ENCODE data around the gene FA2H. TPM values are rescaled to one million over a fixed set of nuclear protein-coding genes. Genes with fewer than 3 reads are reported as not detected.
A peak's percentile ranks its signal among the peaks of the same experiment; 100 is the strongest.
"Not testable (repeated sequence)": the region's sequence is repeated elsewhere in the genome, so short reads cannot be mapped to it uniquely, and the experiment has no call there.

Gene FA2H
- total and polyA plus RNA-seq, 10 of the 15 experiments (the other 5 are each of a cell fraction or from before 2014, with no cell fraction given), result 0.05 to 0.73 (median 0.51) TPM; not detected in 3

DNA sequence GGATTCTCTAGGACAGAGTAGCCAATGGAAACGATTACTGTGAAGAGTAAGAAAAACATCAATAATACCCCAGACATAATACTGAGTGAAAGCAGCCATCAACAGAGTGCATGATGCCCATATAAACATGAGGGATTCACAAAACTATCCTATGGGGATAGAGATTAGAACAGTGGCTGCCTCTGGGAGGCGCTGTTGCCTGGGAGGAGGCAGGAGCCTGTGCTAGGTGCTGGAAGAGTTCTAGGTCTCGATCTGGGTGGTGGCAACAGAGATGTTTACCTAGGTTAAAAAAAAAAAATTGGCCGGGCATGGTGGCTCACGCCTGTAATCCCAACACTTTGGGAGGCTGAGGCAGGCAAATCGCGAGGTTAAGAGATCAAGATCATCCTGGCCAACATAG is 7.9 kb downstream of the FA2H start:
- no peak for FAIRE-seq
- WGBS (ENCODE audit: insufficient coverage, insufficient replicate concordance, low lambda C conversion rate, missing lambda C conversion rate), result 45% methylated on average over 7 of the region's 7 CpGs
- RAD21 ChIA-PET (ENCODE audit: unreplicated experiment), result interaction anchor here (1.6 kb wide), 1 partner anchor 96 kb away, joined by 3 read pairs; no protein-coding TSS in a partner anchor
- Histone ChIP-seq H3K4me2 (ENCODE audit: control insufficient read depth, insufficient read depth) (no peak overlapping the region), H3K4me1 (ENCODE audit: control insufficient read depth, insufficient read depth, low read length) (peaks cover 10% of the 10 kb centered on the region), H4K20me1 (ENCODE audit: control insufficient read depth, insufficient read depth) (no peaks in the 10 kb centered on the region), H3K4me3 (no peak overlapping the region), H3K27me3 (replicated peaks in 1 of 2; ENCODE audit: control insufficient read depth in 2 of 2, insufficient read depth in 2 of 2, low read length in 1 of 2) (no peaks in the 10 kb centered on the region; a peak in 1 of 4 replicates), H3K36me3 (ENCODE audit: control insufficient read depth in 2 of 2, insufficient read depth in 2 of 2, low read length in 1 of 2) (no peaks in the 10 kb centered on the region), H3K27ac (ENCODE audit: control insufficient read depth, insufficient read depth) (no peak overlapping the region), H2AFZ (ENCODE audit: control insufficient read depth, low read depth, low read length) (no peak overlapping the region), H3K9ac (ENCODE audit: control insufficient read depth, insufficient read depth, low read length) (no peak overlapping the region), H3K79me2 (ENCODE audit: control insufficient read depth, insufficient read depth, low read length) (no peaks in the 10 kb centered on the region), H3K9me3 (replicated peaks; ENCODE audit: control insufficient read depth, insufficient read depth, low read length) (no peaks in the 10 kb centered on the region; the same call in 2 of the 3 replicates)
- no TSS peak for BruUV-seq (replicated peaks)
- in situ Hi-C loops (cut with MboI) (no loop called here), intact Hi-C loops (cut with micrococcal nuclease; ENCODE audit: unreplicated experiment) (no loop called here)
- no peak for DNase-seq (ENCODE audit: low read depth, low spot score)
- no peak; the same call in 2 of the 3 replicates for ATAC-seq
- SMC1A ChIA-PET (ENCODE audit: uncharacterized antibody, unreplicated experiment), result interaction anchor here (0.7 to 1.6 kb wide), 3 partner anchors 8 to 96 kb away, joined by 3 to 5 read pairs (median 3); no protein-coding TSS in a partner anchor
- CTCF ChIA-PET, result interaction anchor here (0.7 to 2.0 kb wide), 2 partner anchors 96 to 619 kb away, joined by 3 to 8 read pairs; no protein-coding TSS in a partner anchor
- POLR2A ChIA-PET, result no interaction called here
- TF ChIP-seq PML (IDR thresholded peaks at IDR 0.05; ENCODE audit: low read length), result no peak
- peak in 2 of 3 experiments; percentile 6 to 35; a peak in 2 of 6 replicates for TF ChIP-seq CTCF (IDR thresholded peaks at IDR 0.05 in 2 of 3, conservative IDR thresholded peaks at IDR 0.05 in 1 of 3; ENCODE audit: control insufficient read depth in 2 of 3, extremely low read depth in 1 of 3, insufficient read depth in 1 of 3, low read depth in 3 of 3, low read length in 3 of 3)

DNA sequence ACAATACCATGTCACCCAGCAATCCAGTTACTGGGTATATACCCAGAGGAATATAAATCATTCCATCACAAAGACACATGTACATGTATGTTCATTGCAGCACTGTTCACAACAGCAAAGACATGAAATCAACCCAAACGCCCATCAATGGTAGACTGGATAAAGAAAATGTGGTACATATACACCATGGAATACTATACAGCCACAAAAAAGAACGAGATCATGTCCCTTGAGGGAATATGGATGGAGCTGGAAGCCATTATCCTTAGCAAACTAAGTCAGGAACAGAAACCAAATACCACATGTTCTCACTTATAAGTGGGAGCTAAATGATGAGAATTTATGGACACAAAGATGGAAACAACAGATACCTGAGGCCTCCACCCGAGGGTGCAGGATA is 10.4 kb downstream of the FA2H start:
- FAIRE-seq; H2AFZ ChIP-seq (ENCODE audit: control insufficient read depth, low read depth, low read length); H3K27me3 ChIP-seq (replicated peaks in 1 of 2; ENCODE audit: control insufficient read depth in 2 of 2, insufficient read depth in 2 of 2, low read length in 1 of 2); RAD21 ChIA-PET (ENCODE audit: unreplicated experiment); POLR2A ChIA-PET; DNase-seq (ENCODE audit: low read depth, low spot score); H3K4me2 ChIP-seq (ENCODE audit: control insufficient read depth, insufficient read depth); H4K20me1 ChIP-seq (ENCODE audit: control insufficient read depth, insufficient read depth); H3K27ac ChIP-seq (ENCODE audit: control insufficient read depth, insufficient read depth); H3K79me2 ChIP-seq (ENCODE audit: control insufficient read depth, insufficient read depth, low read length); H3K4me3 ChIP-seq; ATAC-seq; H3K9me3 ChIP-seq (replicated peaks; ENCODE audit: control insufficient read depth, insufficient read depth, low read length); BruUV-seq (replicated peaks); in situ Hi-C loops (cut with MboI); SMC1A ChIA-PET (ENCODE audit: uncharacterized antibody, unreplicated experiment); H3K36me3 ChIP-seq (ENCODE audit: control insufficient read depth in 2 of 2, insufficient read depth in 2 of 2, low read length in 1 of 2); H3K4me1 ChIP-seq (ENCODE audit: control insufficient read depth, insufficient read depth, low read length); intact Hi-C loops (cut with micrococcal nuclease; ENCODE audit: unreplicated experiment); H3K9ac ChIP-seq (ENCODE audit: control insufficient read depth, insufficient read depth, low read length): not testable (repeated sequence)
- WGBS (ENCODE audit: insufficient coverage, insufficient replicate concordance, low lambda C conversion rate, missing lambda C conversion rate), result 0% methylated on average over 3 of the region's 3 CpGs
- CTCF ChIA-PET, result interaction anchor here (0.9 kb wide), 1 partner anchor 99 kb away, joined by 4 read pairs; no protein-coding TSS in a partner anchor
